Mucosa of descending colon (tissue), 3 donors: Measurements from ENCODE around the gene MYH13. TPM values are rescaled to one million over a fixed set of nuclear protein-coding genes. Genes with fewer than 3 reads are reported as not detected.
A peak's percentile ranks its signal among the peaks of the same experiment; 100 is the strongest.

Experiments
- ATAC-seq: fragments of 200-7000 bp; cut with Tn5 transposase; one replicate; pipeline ENCODE4 v1.9.1; 2020; ENCODE audit warnings: mild to moderate bottlenecking, moderate library complexity
- DNase-seq, 3 donors: peaks; one replicate each; pipeline ENCODE4 v3.0.0-alpha.2; 2020
- H3K36me3 ChIP-seq: fragments of 200-600 bp; one replicate; pipeline ENCODE4 v1.8.0; 2021; ENCODE audit warnings: low read depth, mild to moderate bottlenecking
- H3K4me1 ChIP-seq: fragments of 200-600 bp; one replicate; pipeline ENCODE4 v1.8.0; 2021; ENCODE audit warnings: low read depth, mild to moderate bottlenecking
- H3K4me3 ChIP-seq: fragments of 200-600 bp; one replicate; pipeline ENCODE4 v1.8.0; 2021; ENCODE audit warnings: mild to moderate bottlenecking
- H3K9me3 ChIP-seq: fragments of 200-600 bp; one replicate; pipeline ENCODE4 v1.8.0; 2021; ENCODE audit warnings: mild to moderate bottlenecking
- CTCF ChIP-seq: fragments of 200-600 bp; IDR thresholded peaks from one replicate; pipeline ENCODE4 v1.8.0; 2022; ENCODE audit warnings: antibody characterized with exemption, mild to moderate bottlenecking
- intact Hi-C, 2 donors: fragments of 100-400 bp; cut with DNase I in 1 of 2; cut with micrococcal nuclease in 1 of 2; formaldehyde crosslinking; loops; one replicate each; pipeline versions ENCODE4 v1.11.0 to v1.11.1; 2022; cut with DNase I, micrococcal nuclease
- total RNA-seq, 3 donors: library from RNA; stranded (reverse); fragmentation: NEBNext Ultra II Directional in 2 of 3; extraction: Animal tissue kit (Norgen Biotek cat#: 25700) in 2 of 3; gene quantifications; one replicate each; pipeline versions ENCODE4 v1.2.1 to v1.2.4, GENCODE V29; 2021 to 2023
- donor health status: DM: no; HTN: no; CAD: no; lungs with moderate emphysema.
- donor health status: DM: no; HTN: no; CAD: no.
- donor health status: DM: no; HTN: yes; CAD: no.

MYH13 gene
- total RNA-seq, 3 donors from 2014 or later: 0.05 TPM; not detected in 2

GRCh38 chr17:10328971-10329923, 43.6 kb downstream of the MYH13 start:
- Histone ChIP-seq H3K4me1 (no peaks in the 10 kb centered on the region), H3K36me3 (no peaks in the 10 kb centered on the region), H3K9me3 (no peaks in the 10 kb centered on the region), H3K4me3 (no peak overlapping the region)
- DNase-seq: no peak
- intact Hi-C loops: loop anchor here in 1 of 2 donors (5.0 kb wide), 1 partner anchor 288 kb away; no protein-coding TSS in a partner anchor
- no peak for ATAC-seq
- no peak for TF ChIP-seq CTCF

GRCh38 chr17:10328206-10328605, 44.6 kb downstream of the MYH13 start:
- DNase-seq (no peak), ATAC-seq (no peak)
- TF ChIP-seq CTCF: no peak
- Histone ChIP-seq H3K4me3 (no peak overlapping the region), H3K4me1 (no peaks in the 10 kb centered on the region), H3K36me3 (no peaks in the 10 kb centered on the region), H3K9me3 (no peaks in the 10 kb centered on the region)
- intact Hi-C loops: loop anchor here in 1 of 2 donors (5.0 kb wide), 1 partner anchor 289 kb away; no protein-coding TSS in a partner anchor

- peak; percentile 95 for ATAC-seq
- H3K4me3 ChIP-seq: no peak overlapping the region
- H3K36me3 ChIP-seq: no peaks in the 10 kb centered on the region
- peak; percentile 90 for TF ChIP-seq CTCF
- intact Hi-C loops: loop anchor here in 1 of 2 donors (5.0 kb wide), 1 partner anchor 290 kb away; no protein-coding TSS in a partner anchor
- no peaks in the 10 kb centered on the region for H3K9me3 ChIP-seq
- peak; percentile 71 to 94 (median 84) for DNase-seq
- no peaks in the 10 kb centered on the region for H3K4me1 ChIP-seq
Measured at GRCh38 chr17:10327640-10328039, 45.2 kb downstream of the MYH13 start.

DNA sequence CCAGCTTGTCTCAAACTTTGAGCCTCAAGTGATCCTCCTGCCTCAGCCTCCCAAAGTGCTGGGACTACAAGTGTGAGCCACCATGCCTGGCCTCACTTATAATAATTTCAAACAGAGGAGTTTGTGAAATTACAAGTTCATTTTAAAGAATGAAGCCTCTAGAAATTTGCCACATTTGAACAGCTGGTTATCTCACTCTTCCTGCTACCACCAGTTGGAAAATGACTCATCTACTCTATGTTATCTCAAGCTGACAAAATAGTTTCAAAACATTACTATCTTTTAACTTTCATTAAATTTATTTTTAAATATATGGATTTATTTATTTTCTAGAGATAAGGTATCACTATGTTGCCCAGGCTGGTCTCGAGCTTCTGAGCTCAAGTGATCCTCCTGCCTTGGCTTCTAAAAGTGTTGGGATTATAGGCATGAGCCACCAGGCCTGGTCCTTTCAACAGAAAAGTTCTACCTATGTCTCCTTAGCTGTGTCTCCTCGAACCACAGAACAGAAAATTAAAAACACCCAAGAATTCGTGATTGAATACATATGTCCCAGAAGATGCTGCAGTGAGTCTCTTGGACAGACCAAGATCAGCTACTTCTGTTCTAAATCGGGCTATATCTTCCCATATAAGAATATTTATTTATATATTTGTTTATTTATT, 47.6 kb downstream of the MYH13 start:
- Histone ChIP-seq H3K4me1 (no peaks in the 10 kb centered on the region), H3K36me3 (no peaks in the 10 kb centered on the region), H3K4me3 (no peak overlapping the region), H3K9me3 (no peaks in the 10 kb centered on the region)
- no peak for DNase-seq
- ATAC-seq: no peak
- no peak for TF ChIP-seq CTCF
- intact Hi-C loops: loop anchor here in 1 of 2 donors (5.0 kb wide), 1 partner anchor 292 kb away; no protein-coding TSS in a partner anchor

- H3K9me3 ChIP-seq: no peaks in the 10 kb centered on the region
- no peaks in the 10 kb centered on the region for H3K36me3 ChIP-seq
- DNase-seq (no peak), ATAC-seq (no peak)
- TF ChIP-seq CTCF: no peak
- H3K4me3 ChIP-seq: no peak overlapping the region
- intact Hi-C loops: no loop called here
- H3K4me1 ChIP-seq: no peaks in the 10 kb centered on the region
Measured at GRCh38 chr17:10323812-10324610, 48.8 kb downstream of the MYH13 start.
